HG03135 (cell line): ENCODE results near the gene UBE2L6.

Source experiments
- ATAC-seq: cut with Tn5 transposase; IDR thresholded peaks from one replicate; pipeline ENCODE4 v1.9.1; 2021; ENCODE audit warnings: mild to moderate bottlenecking, moderate library complexity; ENCODE audit not compliant: unreplicated experiment

Gene UBE2L6

DNA sequence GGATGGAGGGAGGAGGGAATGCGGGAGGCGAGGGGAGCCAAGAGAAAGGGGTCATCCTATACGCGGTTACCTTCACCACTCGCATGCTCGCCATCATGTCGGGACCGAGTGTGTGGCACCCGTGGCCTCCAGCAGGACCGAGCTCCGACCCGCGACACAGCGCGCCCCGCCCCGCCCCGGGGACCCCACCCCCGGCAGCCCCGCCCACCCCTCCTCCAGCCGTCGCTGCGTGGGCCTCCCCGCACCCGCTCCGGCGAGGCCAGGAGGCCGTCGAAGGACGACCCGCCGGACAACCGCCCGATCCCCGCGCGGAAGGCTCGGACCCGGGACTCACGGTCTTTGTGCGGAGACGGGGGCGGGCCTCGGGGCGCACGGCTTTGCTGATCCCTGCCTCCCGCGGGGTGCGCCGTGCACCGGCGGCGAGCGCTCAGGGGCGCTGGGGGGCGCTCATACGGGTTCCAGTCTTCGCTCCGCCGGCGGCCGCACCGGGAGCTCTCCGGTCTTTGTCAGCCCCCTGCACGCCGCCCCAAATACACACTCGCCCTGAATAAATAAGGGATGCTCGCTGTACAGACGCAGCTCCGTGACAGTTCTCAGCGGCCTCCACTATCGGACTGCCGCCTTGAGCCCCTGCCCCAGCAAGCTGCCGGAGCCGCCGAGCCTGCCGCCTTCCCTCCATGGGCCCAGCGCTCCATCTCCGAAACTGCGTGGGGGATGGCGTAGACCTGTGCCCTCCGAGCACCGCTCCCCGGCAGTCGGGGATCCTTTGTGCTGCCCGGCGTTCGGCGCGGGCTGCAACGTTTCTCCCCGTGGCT is at the start of gene UBE2L6:
UBE2L6 (minus strand) TSS at position 158 of the 815 bp plus-strand sequence; CDS start at position 97, 61 bp downstream.
- ATAC-seq: peak; percentile 73

DNA sequence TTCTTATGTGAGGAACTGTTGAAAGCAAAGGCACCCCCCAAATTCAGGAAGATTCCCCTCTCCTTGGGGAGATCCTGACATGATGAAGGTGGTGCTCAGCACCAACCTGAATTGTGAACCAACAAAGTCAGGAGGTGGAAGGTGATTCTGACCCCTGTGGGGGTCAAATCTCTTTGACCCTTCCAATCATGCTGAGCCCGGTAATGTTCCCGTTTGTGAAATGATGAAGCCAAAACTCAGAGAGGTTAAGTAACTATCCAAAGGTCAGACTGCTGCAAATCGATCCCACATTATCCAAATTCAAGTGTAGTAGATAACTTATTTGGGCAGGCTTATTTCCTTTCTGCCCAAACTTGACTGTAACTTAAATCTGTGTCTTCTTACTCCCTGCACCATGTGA is 49.1 kb upstream of the UBE2L6 start:
- no peak for ATAC-seq

DNA sequence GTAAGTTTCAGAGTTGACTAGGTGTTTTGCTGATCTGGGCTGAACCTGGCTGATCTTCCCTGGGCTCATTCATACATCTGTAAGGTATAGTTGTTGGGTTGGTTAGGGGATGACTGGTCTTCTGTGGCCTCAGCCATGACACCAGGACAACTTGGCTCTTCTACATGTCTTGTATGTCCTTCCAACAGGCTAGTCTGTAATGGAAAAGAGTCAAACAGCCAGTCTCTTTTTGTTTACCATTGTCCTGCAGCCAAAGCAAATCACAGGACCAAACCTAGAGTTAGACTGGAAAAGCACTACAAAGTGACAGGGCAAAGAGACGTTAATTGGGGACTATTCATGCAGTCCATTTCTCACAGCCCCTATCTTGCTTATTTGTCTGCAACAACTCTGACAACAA is 47.8 kb upstream of the UBE2L6 start:
- no peak for ATAC-seq

DNA sequence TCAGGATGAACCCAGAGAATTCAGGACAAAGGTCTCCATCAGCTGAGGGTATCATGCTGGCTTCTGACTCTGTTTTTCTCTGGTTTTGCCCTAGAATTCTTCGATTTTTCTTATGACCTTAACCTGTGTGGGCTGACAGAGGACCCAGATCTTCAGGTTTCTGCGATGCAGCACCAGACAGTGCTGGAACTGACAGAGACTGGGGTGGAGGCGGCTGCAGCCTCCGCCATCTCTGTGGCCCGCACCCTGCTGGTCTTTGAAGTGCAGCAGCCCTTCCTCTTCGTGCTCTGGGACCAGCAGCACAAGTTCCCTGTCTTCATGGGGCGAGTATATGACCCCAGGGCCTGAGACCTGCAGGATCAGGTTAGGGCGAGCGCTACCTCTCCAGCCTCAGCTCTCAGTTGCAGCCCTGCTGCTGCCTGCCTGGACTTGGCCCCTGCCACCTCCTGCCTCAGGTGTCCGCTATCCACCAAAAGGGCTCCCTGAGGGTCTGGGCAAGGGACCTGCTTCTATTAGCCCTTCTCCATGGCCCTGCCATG is 46.8 kb upstream of the UBE2L6 start:
- no peak for ATAC-seq

DNA sequence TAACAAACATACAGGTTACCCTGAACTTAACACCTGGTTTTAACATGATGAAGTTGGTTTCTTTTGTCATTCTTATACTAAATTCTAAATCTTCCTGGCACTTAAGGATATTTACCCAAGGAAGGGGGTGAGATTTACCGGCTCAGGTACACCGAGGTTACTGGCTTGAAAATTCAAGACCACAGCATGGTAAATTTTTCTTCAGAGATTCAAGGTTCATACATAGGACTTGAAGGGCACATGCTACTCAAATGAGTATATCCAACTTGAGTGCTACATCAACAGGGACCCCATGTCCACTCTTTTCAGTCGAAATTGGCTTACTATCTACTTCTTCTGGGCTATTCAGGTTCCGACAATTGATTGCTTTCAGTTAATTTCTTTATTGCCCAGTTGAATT is 42.7 kb upstream of the UBE2L6 start:
- ATAC-seq: no peak

DNA sequence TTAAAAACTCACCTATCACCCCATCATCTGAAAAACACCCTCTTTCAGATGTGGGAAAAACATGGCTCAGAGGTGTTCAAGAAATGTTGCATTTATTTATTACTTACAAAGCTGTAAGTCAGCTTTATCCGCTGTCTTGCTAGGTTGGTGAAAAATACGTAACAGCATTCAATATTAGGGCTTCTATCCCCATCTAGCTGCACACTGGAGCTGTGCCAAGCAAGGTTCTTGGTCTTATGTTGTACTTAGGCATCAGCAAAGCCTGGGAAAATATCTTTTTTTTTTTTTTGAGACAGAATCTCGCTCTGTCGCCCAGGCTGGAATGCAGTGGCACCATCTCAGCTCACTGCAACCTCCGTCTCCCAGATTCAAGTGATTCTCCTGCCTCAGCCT is 37.6 kb upstream of the UBE2L6 start:
- ATAC-seq: no peak

DNA sequence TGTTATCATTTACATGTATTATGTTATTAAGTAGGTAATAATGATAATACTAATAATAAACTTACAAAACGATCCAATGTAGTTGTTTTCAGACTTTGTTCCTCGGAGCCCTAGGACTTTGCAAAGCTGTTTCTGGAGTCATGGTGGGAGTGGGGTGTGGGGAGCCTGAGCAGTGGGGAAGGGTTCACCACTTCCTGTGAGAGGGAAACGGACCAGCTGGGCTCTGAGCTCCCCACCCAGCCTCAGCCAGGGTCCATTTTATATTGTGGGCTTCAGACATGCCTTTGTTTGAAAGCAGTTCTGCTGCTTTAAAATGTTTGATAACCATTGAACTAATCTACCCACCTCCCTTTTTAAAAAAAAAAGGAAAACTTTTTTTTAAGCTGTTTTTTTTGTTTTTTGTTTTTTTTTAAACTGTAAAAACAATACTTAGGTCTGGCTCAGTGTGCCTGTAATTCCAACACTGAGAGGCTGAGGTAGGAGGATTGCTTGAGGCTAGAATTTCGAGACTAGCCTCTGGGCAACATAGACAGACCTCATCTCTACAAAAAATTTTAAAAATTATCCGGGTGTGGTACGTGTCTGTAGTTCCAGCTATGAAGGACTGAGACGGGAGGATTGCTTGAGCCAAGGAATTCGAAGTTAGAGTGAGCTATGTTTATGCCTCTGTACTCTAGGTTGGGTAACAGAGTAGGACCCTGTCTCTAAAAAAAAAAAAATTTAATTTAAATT is 37.0 kb upstream of the UBE2L6 start:
- ATAC-seq: no peak

DNA sequence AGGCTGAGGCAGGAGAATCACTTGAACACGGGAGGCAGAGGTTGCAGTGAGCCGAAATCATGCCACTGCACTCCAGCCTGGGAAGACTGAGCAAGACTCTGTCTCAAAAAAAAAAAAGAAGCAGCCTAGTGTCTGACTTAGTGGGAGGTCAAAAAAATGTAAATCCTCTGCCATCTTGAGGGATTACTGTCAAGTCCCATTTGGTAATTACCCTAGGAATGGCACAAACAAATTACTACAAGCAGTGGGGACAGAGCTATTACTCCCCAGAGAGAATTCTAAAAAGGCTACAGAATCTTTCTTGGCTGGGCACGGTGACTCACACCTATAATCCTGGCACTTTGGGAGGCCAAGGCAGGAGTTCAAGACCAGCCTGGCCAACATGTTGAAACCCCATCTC is 33.8 kb upstream of the UBE2L6 start:
- ATAC-seq: no peak

DNA sequence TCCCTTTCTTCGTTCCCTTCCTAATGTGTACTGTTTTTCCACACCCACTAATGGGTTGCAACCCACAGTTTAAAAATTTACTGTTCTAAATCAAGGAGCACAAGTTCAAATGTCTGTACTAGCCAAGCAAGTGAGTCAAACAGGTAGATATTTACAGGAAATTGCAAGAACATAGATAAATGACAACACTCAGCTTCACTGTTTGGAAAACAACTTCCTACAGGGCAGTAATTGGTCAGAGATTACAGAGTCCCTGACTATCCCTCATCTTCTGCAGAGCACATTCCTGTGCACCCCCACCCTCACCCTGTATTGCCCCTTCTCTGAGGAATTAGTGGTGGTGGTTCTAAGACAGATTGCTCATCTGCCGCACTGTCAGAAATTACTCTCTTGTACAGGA is 31.9 kb upstream of the UBE2L6 start:
- ATAC-seq: no peak

DNA sequence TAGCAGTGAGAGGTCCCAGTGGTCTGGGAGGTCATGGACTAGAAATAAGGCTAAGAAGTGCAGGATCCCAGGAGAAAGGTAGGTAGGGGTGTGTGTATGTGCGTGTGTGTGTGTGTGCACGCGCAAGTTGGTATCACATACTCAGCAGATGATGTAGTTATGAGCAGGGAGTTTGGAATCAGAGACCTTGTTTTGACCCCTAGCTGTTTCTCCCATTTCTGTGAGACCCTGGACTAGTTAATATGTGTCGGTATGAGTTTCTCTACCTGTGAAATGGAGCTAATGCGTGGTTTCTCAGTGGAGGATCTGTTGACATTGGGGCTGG is 31.3 kb upstream of the UBE2L6 start:
- no peak for ATAC-seq

DNA sequence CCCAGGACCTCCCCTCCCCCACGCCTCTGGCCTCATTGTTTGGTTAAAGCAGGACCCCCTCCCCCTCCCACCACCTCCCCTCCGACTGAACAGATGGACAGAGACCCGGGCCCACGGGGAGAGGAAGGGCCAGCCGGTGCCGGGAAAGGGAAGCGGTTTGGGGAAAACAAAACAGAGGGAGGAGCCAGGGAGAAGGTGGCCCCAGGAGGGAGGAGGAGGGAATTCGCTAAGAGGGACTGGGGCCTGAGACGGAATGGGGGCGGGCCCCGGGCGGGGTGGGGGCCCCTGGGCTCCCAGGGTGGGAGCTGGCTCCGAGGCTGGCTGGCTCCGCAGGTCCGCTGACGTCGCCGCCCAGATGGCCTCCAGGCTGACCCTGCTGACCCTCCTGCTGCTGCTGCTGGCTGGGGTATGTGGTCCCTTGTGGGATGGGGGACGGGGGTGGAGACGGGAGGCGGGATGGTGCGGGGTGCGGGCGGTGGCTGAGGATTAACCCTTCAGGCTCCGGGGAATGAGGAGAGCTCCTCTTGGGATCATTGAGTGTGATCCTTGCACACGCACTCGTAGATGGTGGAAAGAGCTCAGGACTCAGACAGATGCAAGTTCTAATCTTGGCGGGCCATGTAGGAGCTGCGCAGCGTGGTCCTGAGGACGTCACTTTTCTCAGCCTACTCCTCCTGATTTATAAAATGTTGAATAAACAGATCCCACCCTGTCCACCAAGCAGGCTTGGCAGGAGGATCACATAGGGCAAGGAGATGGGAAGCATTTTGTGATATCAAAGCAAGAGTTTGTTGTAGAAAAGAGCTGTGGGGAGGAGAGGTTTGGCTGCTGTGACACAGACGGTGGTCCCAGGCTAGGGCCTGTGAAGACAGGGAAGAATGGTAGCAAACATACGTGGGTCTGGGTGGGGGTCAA is 30.7 kb upstream of the UBE2L6 start:
- no peak for ATAC-seq

DNA sequence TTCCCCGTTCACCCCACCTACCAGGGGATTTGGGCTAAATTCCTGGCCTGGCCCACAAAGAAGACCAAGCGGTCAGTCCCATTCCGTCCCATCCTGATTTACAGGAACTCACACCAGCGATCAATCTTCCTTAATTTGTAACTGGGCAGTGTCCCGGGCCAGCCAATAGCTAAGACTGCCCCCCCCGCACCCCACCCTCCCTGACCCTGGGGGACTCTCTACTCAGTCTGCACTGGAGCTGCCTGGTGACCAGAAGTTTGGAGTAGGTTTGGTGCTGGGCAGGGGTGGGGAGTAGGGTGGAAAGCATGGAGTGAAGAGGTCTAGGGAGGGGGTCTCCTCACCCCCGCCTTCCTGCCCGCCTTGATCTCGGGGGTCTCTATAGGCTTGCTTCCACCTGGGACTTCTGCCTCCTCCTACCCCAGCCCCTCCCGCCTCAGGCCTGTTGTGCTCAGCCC is 30.0 kb upstream of the UBE2L6 start, which contains the start of gene SERPING1:
SERPING1 (plus strand) TSS at position 225 of the 455 bp plus-strand sequence. CDS start 586 bp downstream, outside the sequence.
- no peak for ATAC-seq

DNA sequence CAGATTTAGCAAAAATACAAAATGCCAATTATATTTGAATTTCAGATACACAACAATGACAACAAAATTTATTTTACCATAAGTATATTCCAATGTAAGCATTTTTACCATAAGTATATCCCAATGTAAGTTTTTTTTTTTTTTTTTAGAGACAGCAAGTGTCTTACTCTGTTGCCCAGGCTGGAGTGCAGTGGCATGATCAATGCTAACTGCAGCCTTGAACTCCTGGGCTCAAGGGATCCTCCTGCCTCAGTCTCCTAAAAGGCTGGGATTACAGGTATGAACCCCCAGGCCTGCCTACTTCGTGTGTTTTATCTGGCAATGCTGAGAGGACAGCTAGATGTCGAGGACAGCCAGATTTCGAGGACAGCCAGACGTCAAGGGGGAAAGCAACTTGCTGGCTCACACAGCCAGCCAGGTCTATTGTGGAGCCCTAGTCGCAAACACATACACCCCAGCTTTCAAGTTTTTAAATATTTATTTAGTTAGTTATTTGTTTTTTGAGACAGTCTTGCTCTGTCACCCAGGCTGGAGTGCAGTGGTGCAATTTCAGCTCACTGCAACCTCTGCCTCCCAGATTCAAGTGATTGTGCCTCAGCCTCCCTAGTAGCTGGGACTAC is 28.9 kb upstream of the UBE2L6 start:
- ATAC-seq: no peak

DNA sequence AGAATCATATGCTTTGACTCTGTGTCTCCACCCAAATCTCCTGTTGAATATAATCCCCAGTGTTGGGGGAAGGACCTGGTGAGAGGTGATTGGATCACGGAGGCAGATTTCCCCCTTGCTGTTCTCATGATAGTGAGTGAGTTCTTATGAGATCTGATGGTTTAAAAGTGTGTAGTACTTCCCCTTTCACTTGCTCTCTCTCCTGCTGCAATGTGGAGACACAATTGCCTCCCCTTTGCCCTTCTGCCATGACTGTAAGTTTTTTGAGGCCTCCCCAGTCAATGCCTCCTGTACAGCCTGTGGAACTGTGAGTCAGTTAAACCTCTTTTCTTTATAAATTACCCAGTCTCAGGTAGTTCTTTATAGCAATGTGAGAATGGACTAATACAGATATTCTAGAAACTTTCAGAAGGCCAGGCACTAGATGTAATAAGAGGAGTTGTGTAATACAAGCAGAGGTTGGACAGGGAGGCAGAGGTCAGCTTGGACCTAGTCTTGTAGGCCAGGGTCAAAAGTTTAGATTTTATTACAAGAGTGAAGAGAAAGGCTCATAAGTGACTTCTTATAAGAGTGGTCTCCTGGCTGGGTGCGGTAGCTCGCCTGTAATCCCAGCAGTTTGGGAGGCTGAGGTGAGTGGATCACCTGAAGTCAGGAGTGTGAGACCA is 20.7 kb upstream of the UBE2L6 start:
- no peak for ATAC-seq

DNA sequence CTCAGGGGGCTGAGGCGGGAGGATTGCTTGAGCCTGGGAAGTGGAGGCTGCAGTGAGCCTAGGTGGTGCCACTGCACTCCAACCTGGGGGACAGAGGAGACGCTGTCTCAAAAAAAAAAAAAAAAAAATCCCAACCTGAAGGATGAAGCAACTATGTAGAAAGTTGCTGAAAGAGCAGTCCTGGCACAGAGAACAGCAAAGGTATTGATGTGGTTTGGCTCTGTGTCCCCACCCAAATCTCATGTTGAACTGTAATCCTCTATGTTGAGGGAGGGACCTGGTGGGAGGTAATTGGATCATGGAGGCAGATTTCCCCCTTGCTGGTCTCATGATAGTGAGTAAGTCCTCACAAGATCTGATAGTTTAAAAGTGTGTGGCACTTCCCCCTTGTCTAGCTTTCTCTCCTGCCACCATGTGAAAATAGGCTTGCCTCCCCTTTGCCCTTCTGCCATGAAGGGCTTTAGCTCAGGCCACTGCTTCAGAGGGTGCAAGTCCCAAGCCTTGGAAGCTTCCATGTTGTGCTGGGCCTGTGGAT is 19.3 kb upstream of the UBE2L6 start:
- ATAC-seq: no peak

DNA sequence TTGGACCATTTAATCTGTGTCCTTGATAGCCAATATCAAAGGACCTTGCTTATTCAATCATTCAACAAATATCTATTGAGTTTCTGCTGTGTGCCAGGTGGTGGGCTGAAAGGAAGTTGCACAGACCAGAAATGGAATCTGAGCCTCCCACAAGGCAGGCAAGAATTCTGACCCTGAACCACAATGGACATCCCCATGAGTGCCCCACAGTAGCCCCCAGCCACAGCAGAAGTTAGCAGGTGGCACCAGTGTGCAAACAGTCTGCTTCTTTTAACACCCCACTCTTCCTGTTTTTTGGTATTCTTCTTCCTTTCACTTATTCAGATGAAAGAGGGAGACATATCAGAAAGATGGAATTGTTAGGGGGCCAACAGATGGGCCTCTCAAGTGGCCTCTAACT is 17.8 kb upstream of the UBE2L6 start:
- no peak for ATAC-seq

DNA sequence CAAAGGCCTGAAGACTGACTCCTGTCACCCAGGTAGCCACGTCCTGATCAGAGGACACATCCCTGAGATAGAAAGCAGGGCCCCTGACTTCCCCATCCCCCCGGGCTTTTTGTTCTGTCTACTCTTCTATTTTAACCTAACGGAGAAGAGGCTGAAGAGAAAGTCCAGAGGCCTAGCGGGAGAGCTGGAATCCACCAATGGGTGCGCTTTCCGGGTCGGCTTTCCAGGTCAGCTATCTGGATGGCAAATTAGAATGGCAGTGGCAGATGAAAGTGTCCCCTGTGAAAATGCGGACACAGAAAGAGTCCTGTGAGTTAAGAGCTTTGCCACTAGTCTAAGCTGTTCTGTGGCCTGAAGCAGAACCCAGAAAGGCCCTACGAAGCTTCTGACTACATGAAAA is 16.9 kb upstream of the UBE2L6 start:
- ATAC-seq: no peak

DNA sequence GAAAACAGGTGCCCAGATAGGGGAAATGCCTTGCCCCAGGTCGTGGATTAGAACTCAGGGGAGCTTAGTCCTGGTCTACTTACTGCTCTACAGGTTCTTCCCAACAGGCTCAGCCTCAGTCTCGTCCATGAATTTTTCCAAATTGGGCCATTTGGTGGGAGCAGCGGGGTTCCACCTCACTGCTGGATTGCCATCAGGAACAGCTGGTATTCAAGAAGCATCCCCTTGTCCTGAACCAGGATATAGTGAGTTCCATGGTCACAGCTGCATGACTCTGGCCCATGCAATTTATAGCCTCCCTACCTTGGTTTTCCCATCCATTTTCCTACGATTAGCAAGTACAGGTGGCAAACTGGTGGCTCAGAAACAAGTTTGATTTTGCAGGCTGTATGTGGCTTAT is 6.6 kb upstream of the UBE2L6 start:
- ATAC-seq: no peak

DNA sequence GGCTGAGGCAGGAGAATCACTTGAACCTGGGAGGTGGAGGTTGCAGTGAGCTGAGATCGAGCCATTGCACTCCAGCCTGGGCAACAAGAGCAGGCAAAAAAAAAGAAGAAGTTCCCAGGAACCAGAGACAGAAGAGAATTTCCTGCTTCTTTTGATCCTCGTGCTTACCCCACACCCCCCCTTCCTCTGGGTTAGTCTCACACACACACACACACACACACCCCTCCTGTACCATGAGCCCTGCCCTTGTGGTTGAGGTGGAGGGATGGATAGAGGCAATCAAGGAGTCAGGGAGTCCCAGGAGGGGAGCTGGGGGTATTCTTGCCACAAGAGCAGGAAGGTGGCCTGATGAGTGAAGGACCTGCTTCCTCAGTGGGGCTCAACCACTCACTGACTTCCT is 4.1 kb upstream of the UBE2L6 start:
- ATAC-seq: no peak

DNA sequence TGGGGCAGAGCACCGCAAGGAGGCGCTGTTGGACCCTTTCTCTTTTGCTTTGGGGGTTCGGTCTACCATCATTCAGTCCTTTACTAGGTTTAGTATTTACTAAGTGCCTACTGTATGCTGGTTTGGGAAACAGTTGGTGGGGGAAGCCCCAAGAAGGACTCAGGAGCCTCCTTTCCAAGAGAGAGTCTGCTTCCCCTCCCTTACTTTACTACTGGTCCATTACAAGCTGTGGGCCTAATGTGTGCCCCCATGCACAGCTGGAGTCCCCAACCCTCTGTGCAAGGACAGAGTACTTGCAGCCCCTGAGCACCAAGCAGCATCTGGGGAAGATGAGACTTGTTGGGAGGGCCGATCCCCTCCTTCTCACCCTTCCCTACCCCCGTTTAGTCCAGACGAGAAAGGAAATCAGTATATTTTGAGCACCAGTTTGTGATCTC is 876 bp upstream of the UBE2L6 start:
- peak; percentile 2 for ATAC-seq
